GM12878 (cell line): ENCODE results near the gene GOLGA6L1. TPM values are rescaled to one million over a fixed set of nuclear protein-coding genes. Genes with fewer than 3 reads are reported as not detected.
"Not testable (repeated sequence)": the region's sequence is repeated elsewhere in the genome, so short reads cannot be mapped to it uniquely, and the experiment has no call there.

Source experiments
- ATAC-seq: fragments of 200-7000 bp; cut with Tn5 transposase; 3 replicates; pipeline ENCODE4 v1.9.1; 2020; ENCODE audit warnings: mild to moderate bottlenecking, moderate library complexity
- BruUV-seq: library from RNA; stranded (reverse); fragments of 400-500 nt; replicated peaks from 2 replicates; lab custom pipeline; 2021; lab: Mats Ljungman, UMichigan
- CTCF ChIA-PET: fragments of 300-600 bp; sonication (Branson Sonifier 250); formaldehyde crosslinking; extraction: SDS; loops from one replicate; lab custom pipeline; 2021; ENCODE audit warnings: inconsistent platforms; lab: Yijun Ruan, JAX
- POLR2A ChIA-PET: fragments of 350-600 bp; formaldehyde crosslinking; extraction: SDS; loops from one replicate; lab custom pipeline; 2021; ENCODE audit warnings: inconsistent platforms; lab: Charles Lee
- RAD21 ChIA-PET: fragments of 300-600 bp; sonication (Branson Sonifier 250); formaldehyde crosslinking; loops from one replicate; lab custom pipeline; 2023; ENCODE audit warnings: antibody characterized with exemption; ENCODE audit not compliant: unreplicated experiment; lab: Charles Lee
- SMC1A ChIA-PET: fragments of 300-600 bp; sonication (Branson Sonifier 250); formaldehyde crosslinking; loops from one replicate; lab custom pipeline; 2023; ENCODE audit not compliant: unreplicated experiment, uncharacterized antibody; lab: Charles Lee
- DNase-seq: peaks from one replicate; pipeline ENCODE4 v3.0.0-alpha.2; 2011; ENCODE audit warnings: low read depth, low spot score
- FAIRE-seq: peaks from 3 replicates; lab custom pipeline; 2011; peaks lifted over from hg19 to GRCh38; lab: Jason Lieb, UNC
- H2AFZ ChIP-seq: 2 replicates; pipeline ENCODE4 v1.6.0; 2011; ENCODE audit warnings: low read depth, low read length, control low read depth; ENCODE audit not compliant: control insufficient read depth
- H3K27ac ChIP-seq: 2 replicates; pipeline ENCODE4 v1.5.1; 2011; ENCODE audit warnings: control low read depth; ENCODE audit not compliant: control insufficient read depth, insufficient read depth
- H3K27me3 ChIP-seq, 2 experiments: replicated peaks in 1 of 2; 2 replicates each; pipeline versions ENCODE4 v1.6.0 to v1.6.1; 2011; ENCODE audit warnings: low read length in 1 of 2; ENCODE audit not compliant: control insufficient read depth in 2 of 2, insufficient read depth in 2 of 2
- H3K36me3 ChIP-seq, 2 experiments: 2 replicates each; pipeline ENCODE4 v1.5.1; 2011; ENCODE audit warnings: low read length in 1 of 2; ENCODE audit not compliant: control insufficient read depth in 2 of 2, insufficient read depth in 2 of 2
- H3K4me1 ChIP-seq: 2 replicates; pipeline ENCODE4 v1.6.1; 2011; ENCODE audit warnings: mild to moderate bottlenecking, low read length, moderate library complexity, mixed read lengths; ENCODE audit not compliant: control insufficient read depth, insufficient read depth
- H3K4me2 ChIP-seq: 2 replicates; pipeline ENCODE4 v1.6.0; 2011; ENCODE audit warnings: control low read depth; ENCODE audit not compliant: control insufficient read depth, insufficient read depth
- H3K4me3 ChIP-seq: fragments of 200-600 bp; sonication (generic); 2 replicates; pipeline ENCODE4 v1.5.1; 2016
- H3K79me2 ChIP-seq: 2 replicates; pipeline ENCODE4 v1.6.0; 2011; ENCODE audit warnings: low read length; ENCODE audit not compliant: control insufficient read depth, insufficient read depth
- H3K9ac ChIP-seq: 2 replicates; pipeline ENCODE4 v1.8.0; 2011; ENCODE audit warnings: low read length, control low read depth, mixed read lengths; ENCODE audit not compliant: control insufficient read depth, insufficient read depth
- H3K9me3 ChIP-seq: replicated peaks from 3 replicates; pipeline ENCODE4 v1.5.1; 2011; ENCODE audit warnings: mild to moderate bottlenecking, low read length; ENCODE audit not compliant: control insufficient read depth, insufficient read depth
- H4K20me1 ChIP-seq: 2 replicates; pipeline ENCODE4 v1.6.0; 2011; ENCODE audit not compliant: control insufficient read depth, insufficient read depth
- CBX3 ChIP-seq: fragments of 200-600 bp; sonication (generic); IDR thresholded peaks from 2 replicates; pipeline ENCODE4 v1.6.1; 2016; ENCODE audit warnings: low read depth, borderline replicate concordance
- CHD2 ChIP-seq: IDR thresholded peaks from 2 replicates; pipeline ENCODE4 v1.6.1; 2011; ENCODE audit warnings: low read depth, low read length, improper control_type of control experiment, borderline replicate concordance
- E2F4 ChIP-seq: IDR thresholded peaks from 2 replicates; pipeline ENCODE4 v1.6.1; 2012; ENCODE audit warnings: low read depth, low read length, improper control_type of control experiment
- E2F8 ChIP-seq: fragments of 450-650 bp; IDR thresholded peaks from 2 replicates; pipeline ENCODE4 v1.6.1; 2018; ENCODE audit warnings: mild to moderate bottlenecking, low read depth, moderate library complexity; ENCODE audit not compliant: partially characterized antibody
- IKZF2 ChIP-seq, 2 experiments: fragments of 450-650 bp; IDR thresholded peaks; 2 replicates each; pipeline ENCODE4 v1.6.1; 2017; ENCODE audit warnings: mild to moderate bottlenecking in 2 of 2, moderate library complexity in 2 of 2
- MEF2A ChIP-seq: IDR thresholded peaks from 2 replicates; pipeline ENCODE4 v1.6.1; 2011; ENCODE audit warnings: low read depth, mild to moderate bottlenecking, low read length, moderate library complexity; ENCODE audit not compliant: insufficient read depth
- MLLT1 ChIP-seq: fragments of 450-650 bp; IDR thresholded peaks from 2 replicates; pipeline ENCODE4 v1.6.1; 2016; ENCODE audit warnings: mild to moderate bottlenecking
- MYC ChIP-seq: IDR thresholded peaks from 2 replicates; pipeline ENCODE4 v1.6.1; 2011; ENCODE audit warnings: mild to moderate bottlenecking, low read length, moderate library complexity, inconsistent platforms; ENCODE audit not compliant: insufficient read depth, insufficient replicate concordance, insufficient read length, severe bottlenecking
- RB1 ChIP-seq: fragments of 450-650 bp; formaldehyde crosslinking; IDR thresholded peaks from 2 replicates; pipeline ENCODE4 v1.6.1; 2017; ENCODE audit warnings: mild to moderate bottlenecking, borderline replicate concordance
- RUNX3 ChIP-seq: IDR thresholded peaks from 2 replicates; pipeline ENCODE4 v1.6.1; 2012; ENCODE audit warnings: low read length, inconsistent platforms
- SREBF1 ChIP-seq: IDR thresholded peaks from 2 replicates; pipeline ENCODE4 v1.6.1; 2012; ENCODE audit warnings: mild to moderate bottlenecking, low read length
- WGBS: methylation state at CpG from one replicate; pipeline ENCODE4 v1.1.6; 2016; ENCODE audit warnings: low lambda C conversion rate; ENCODE audit not compliant: insufficient replicate concordance, insufficient coverage; ENCODE audit errors: missing lambda C conversion rate; 5-methylcytosine and 5-hydroxymethylcytosine counted together
- in situ Hi-C: fragments of 300-500 bp; cut with MboI; formaldehyde crosslinking; loops from 9 replicates; pipeline ENCODE4 v1.14.3; 2018; ENCODE audit warnings: mixed read lengths
- intact Hi-C: fragments of 100-400 bp; cut with micrococcal nuclease; formaldehyde crosslinking; loops from one replicate; pipeline ENCODE4 v1.14.2; 2022; ENCODE audit not compliant: unreplicated experiment
- polyA plus RNA-seq, 11 experiments: library from polyadenylated mRNA; depleted of rRNA in 4 of 11; unstranded in 6 of 11; stranded (reverse) in 5 of 11; fragments of >200 nt; fragmentation: Nextera tagmentation in 4 of 11; fragmentation: Illumina TruSeq in 1 of 11; extraction: Ambion mirVana in 4 of 11; extraction: Trizol in 1 of 11; gene quantifications; 1 replicate in 1 of 11; 2 replicates in 10 of 11; pipeline versions ENCODE4 v1.2.1 to v1.2.3, GENCODE V29; 2011 to 2016; ENCODE audit warnings: inconsistent platforms in 2 of 11, missing spikeins in 2 of 11, low read depth in 1 of 11
- total RNA-seq, 4 experiments: library from RNA; depleted of rRNA in 3 of 4; stranded (reverse); fragments of >200 nt in 3 of 4; fragmentation: Illumina TruSeq in 1 of 4; extraction: Trizol in 1 of 4; gene quantifications; 2 replicates each; pipeline versions ENCODE4 v1.2.1 to v1.2.3, GENCODE V29; 2013 to 2021

GOLGA6L1 gene
- total and polyA plus RNA-seq, 10 of the 15 experiments (the other 5 are each of a cell fraction or from before 2014, with no cell fraction given), result not detected

- H3K27me3 ChIP-seq, H3K4me2 ChIP-seq, POLR2A ChIA-PET, H3K36me3 ChIP-seq, H3K4me3 ChIP-seq, CTCF ChIA-PET, intact Hi-C loops, ATAC-seq, DNase-seq, BruUV-seq, H3K9ac ChIP-seq, H4K20me1 ChIP-seq, H3K9me3 ChIP-seq, H2AFZ ChIP-seq, H3K79me2 ChIP-seq, H3K4me1 ChIP-seq, SMC1A ChIA-PET, RAD21 ChIA-PET, FAIRE-seq, H3K27ac ChIP-seq, in situ Hi-C loops: not testable (repeated sequence)
- WGBS, result 39% methylated on average over 4 of the region's 6 CpGs
These were observed 3.8 kb downstream of the GOLGA6L1 start for GRCh38 chr15:23132787-23133186.

- Histone ChIP-seq H3K36me3 (no peaks in the 10 kb centered on the region), H3K9ac (no peak overlapping the region), H3K27me3 (no peaks in the 10 kb centered on the region), H3K79me2 (no peaks in the 10 kb centered on the region), H3K4me2 (no peak overlapping the region), H3K4me1 (no peaks in the 10 kb centered on the region), H3K4me3 (no peak overlapping the region), H4K20me1 (no peaks in the 10 kb centered on the region), H3K9me3 (no peaks in the 10 kb centered on the region), H2AFZ (no peak overlapping the region), H3K27ac (no peak overlapping the region)
- FAIRE-seq (no peak), DNase-seq (no peak), ATAC-seq (no peak)
- ChIA-PET CTCF (no interaction called here), SMC1A (no interaction called here), POLR2A (no interaction called here), RAD21 (no interaction called here)
- WGBS, result 52% methylated on average over 1 of the region's 1 CpG
- in situ Hi-C loops, result no loop called here
- TF ChIP-seq MEF2A, result no peak
- no peak for TF ChIP-seq CBX3
- no peak for TF ChIP-seq MLLT1
- no peak for TF ChIP-seq E2F4
- TF ChIP-seq IKZF2 (IDR thresholded peaks at IDR 0.05), result no peak
- TF ChIP-seq CHD2, result no peak
- TF ChIP-seq MYC, result no peak
- TF ChIP-seq RB1, result no peak
- TF ChIP-seq RUNX3, result no peak
- TF ChIP-seq SREBF1, result no peak
- no peak for TF ChIP-seq E2F8
- intact Hi-C loops, result no loop called here
- no TSS peak for BruUV-seq
These were observed 18.4 kb downstream of the GOLGA6L1 start for GRCh38 chr15:23118208-23118607.
